ENCODE measurements around the gene PRKN.

DNA sequence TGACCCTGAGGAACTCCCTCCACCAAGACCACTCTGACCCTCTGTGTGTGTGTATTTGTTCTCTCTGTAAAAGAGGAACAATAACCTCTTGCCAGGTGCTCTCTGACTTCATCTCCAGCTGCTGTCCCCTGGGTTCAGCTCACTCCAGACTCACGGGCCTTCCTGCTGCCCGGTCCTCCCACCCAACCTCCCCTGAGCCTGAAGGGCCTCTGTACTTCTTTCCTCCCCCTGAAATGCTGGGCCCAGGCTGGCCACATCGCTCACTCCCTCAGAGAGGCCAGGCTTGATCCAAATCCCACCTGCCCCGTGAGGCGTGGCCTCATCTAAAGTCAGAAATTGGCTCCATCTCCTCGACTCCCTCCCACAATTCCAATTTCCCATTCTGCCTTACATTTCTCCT, 202.4 kb downstream of the PRKN start:
- TF ChIP-seq, protein P1, sequence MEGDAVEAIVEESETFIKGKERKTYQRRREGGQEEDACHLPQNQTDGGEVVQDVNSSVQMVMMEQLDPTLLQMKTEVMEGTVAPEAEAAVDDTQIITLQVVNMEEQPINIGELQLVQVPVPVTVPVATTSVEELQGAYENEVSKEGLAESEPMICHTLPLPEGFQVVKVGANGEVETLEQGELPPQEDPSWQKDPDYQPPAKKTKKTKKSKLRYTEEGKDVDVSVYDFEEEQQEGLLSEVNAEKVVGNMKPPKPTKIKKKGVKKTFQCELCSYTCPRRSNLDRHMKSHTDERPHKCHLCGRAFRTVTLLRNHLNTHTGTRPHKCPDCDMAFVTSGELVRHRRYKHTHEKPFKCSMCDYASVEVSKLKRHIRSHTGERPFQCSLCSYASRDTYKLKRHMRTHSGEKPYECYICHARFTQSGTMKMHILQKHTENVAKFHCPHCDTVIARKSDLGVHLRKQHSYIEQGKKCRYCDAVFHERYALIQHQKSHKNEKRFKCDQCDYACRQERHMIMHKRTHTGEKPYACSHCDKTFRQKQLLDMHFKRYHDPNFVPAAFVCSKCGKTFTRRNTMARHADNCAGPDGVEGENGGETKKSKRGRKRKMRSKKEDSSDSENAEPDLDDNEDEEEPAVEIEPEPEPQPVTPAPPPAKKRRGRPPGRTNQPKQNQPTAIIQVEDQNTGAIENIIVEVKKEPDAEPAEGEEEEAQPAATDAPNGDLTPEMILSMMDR (IDR thresholded peaks at IDR 0.05) = no peak
- no peak for TF ChIP-seq POLR2A (IDR thresholded peaks at IDR 0.05)

All from thyroid gland (tissue), 4 donors.